T47D (cell line): ENCODE data around the gene MEGF11.

Experiments
- DNase-seq, 2 experiments: peaks; one replicate each; pipeline versions ENCODE4 v3.0.0 to v3.0.0-alpha.2; 2011 to 2012; ENCODE audit warnings: low read depth in 1 of 2, low spot score in 1 of 2
- JUND ChIP-seq: IDR thresholded peaks from 2 replicates; pipeline ENCODE4 v1.6.1; 2012; ENCODE audit warnings: low read depth
- in situ Hi-C: cut with HindIII; loops from 2 replicates; pipeline ENCODE4 v1.10.0; 2016; ENCODE audit warnings: low sequenced_read_pairs, low pct_unique_long_range_greater_than_20kb

MEGF11 gene

DNA sequence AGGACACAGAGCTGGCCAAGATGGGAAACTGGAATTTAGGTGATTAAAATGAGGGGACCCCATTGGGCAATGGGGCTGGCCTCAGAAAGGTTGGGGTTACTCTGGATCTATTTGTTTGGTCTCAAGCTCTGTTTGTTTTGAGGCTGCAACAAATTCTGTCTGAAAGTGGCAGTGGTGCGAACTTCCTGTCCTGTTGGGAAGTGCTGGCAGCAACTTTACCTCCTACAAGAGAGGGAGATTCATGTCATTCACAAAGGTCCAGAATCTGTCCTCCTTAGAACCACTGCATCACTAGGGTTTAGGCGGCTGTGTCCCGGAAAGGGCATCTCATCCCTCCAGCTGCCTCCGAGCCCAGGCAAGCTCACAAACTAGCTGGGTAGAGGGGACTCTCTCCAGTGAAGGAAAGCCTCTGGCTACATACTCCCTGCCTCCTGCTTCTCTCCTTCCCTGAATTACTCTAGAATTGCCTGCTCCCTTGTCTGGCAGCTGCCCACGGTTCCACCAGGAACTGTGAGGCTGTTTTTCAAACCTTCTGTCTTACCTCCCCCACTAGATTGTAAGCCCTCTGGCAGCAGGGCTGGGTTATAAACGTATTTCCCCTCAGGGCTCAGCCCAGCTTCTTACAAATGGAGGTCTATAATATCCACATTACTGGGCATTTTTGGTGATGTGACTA, 23.6 kb downstream of the MEGF11 start:
- in situ Hi-C loops = no loop called here
- TF ChIP-seq JUND = no peak
- DNase-seq = no peak

DNA sequence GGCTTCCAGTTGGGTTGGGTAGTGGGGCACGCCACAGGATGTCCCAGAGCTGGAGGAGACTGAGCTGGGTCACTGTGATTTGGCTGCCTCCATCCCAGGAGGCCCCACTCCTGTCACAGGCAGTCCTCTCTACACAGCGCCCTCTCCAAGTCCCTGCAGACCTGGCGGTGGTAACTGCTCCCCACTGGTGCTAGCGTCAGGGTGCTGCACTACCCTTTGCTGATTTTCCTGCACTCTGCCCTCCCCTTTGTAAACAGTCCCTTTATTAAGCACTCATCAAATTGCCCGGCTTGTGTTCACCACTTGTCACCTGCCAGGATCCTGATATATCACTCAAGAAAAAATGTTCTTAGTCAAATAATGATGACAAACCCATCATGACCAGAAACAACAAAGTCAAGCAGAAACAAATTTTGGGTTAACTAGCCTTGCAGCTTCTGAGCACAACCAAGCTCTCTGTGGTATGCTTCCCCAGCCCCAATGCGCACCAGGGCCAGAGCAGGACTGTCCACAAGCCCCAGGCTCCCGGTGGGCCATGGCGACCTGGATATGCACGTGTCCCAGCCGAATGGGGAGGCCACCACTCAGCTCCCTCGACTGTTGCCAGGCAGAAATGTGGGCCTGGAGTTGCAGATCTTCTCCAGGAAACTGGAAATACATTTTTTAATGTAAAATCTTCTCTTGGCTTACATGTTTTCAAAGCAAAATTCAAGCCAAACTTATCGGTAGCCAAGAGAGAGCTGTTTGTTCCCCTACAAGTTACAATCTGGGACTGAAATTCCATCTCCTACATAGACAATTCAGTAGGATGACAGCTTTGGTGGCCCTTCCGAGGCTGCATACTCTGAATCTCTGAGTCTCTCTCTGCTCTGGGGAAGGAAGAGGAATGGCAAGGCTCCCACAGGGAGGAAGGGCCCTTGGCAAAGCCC, 24.5 kb downstream of the MEGF11 start:
- in situ Hi-C loops = no loop called here
- TF ChIP-seq JUND = no peak
- no peak for DNase-seq

DNA sequence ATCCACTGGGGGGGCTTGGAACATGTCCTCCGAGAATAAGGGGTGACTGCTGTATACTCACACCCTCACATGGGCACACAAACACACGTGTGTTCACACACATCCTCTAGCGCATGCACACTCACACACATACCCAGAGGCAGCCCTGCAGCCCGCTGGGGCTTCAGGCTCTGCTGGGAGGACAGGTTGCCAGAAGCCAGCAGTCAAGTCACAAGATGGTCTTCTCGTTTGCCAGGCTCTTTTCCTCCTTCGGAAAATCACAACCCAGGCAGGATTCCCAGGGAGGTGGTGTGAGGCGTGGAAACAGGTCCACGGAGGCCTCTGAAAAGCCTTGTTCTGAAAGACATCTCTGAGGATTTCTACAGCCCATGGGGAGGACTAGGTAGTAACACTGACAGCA, 26.8 kb downstream of the MEGF11 start:
- in situ Hi-C loops = no loop called here
- DNase-seq = no peak
- TF ChIP-seq JUND = no peak

DNA sequence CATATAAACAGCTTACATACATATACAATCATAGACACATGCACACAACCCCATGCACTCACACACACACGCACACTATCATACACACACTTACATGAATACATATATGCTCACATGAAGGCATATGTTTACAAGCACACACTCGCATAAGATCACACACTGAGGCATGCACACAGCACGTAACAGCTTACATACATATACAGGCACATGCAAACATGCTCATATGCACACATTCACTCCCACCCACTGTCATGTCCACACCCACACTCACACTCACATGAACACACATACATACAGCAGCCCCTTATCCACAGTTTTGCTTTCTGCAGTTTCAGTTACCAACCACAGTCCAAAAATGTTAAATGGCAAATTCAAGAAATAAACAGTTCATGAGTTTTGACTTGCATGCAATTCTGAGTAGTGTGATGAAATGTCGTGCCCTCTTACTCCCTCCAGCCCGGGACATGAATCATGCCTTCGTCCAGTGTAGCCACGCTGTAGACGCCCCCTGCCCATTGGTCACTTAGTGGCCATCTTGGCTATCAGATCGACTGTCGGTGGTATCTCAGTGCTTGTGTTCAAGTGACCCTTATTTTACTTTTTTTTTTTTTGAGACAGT, 27.8 kb downstream of the MEGF11 start:
- no peak for DNase-seq
- TF ChIP-seq JUND = no peak
- in situ Hi-C loops = no loop called here

GRCh38 chr15:66224946-66225345, 28.6 kb downstream of the MEGF11 start:
- DNase-seq = no peak
- in situ Hi-C loops = no loop called here
- TF ChIP-seq JUND = no peak

DNA sequence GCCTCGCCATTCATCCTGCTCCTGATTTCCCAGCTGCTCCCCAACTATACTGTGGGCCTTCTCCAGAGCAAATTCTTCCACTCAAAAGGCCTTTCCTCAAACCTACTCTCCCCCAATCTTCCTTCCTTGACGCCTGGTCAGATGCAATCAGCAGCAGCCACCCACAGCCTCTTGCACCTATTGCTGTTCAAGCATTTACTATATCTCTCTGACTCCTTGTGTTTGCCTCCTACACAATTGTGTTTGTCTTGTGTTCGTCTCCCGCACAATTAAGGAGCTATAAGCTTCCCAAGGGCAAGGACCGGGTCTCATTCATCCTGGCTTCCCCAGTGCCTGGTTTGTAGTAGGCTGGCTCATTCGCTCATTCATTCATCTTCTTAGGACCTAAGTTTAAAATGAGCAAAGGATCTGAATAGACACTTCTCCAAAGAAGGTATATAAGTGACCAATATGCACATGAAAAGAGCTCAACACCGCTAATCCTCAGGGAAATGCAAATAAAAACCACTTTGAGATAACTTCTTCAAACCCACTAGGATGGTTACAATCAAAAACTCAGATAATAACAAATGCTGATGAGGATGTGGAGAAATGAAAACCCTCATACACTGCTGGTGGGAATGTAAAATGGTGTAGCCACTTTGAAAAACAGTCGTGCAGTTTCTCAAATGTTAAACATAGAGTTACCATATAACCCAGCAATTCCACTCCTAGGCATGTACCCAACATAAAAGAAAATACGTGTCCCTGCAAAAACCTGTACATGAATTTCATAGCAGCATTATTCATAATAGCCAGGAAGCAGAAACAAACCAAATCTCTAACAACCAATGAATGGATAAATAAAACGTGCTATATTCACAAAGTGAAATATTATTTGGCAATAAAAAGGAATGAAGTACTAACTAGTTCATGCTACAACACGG, 31.0 kb downstream of the MEGF11 start:
- TF ChIP-seq JUND = no peak
- DNase-seq = no peak
- in situ Hi-C loops = no loop called here

DNA sequence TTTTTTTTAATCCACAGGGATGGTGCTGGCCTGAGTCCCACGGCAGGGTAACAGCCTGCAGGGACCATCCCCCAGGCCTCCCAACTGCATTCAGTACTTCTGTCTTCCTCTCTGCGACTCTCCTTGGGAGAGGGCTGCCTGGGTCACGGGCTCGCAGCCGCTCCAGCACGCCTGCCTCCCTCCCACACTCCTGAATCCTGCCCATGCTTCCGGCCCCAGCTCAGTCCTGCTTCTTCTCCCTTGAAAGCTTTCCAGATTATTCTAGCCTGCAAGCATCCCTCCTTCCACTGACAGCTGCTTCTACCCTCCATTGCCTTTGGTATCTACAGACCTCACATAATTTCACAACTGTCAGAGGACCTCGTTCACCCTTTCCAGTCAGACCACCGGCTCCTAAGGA, 32.4 kb downstream of the MEGF11 start:
- no peak for DNase-seq
- in situ Hi-C loops = no loop called here
- TF ChIP-seq JUND = no peak

- in situ Hi-C loops = no loop called here
- no peak for TF ChIP-seq JUND
Observed at GRCh38 chr15:66220601-66221000, 32.9 kb downstream of the MEGF11 start.

DNA sequence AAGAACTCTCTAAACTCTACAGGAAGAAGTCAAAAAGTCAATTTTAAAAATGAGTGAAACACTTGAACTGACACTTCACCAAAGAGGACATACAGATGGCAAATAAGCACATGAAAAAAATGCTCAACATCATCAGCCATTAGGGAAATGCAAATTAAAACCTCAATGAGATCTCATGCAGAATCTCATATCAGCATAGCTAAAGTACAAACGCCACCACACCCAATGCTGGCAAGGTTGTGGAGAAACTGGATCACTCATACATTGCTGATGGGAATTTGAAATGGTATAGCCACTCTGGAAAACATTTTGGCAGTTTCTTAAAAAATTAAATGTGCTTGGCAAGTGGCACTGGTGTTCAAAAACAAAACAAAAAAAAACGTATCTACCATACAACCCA, 34.2 kb downstream of the MEGF11 start:
- in situ Hi-C loops = no loop called here
- DNase-seq = no peak
- no peak for TF ChIP-seq JUND

More at GRCh38 chr15:66220601-66221000, 32.9 kb downstream of the MEGF11 start:
- no peak for DNase-seq

GRCh38 chr15:66216806-66217205, 36.7 kb downstream of the MEGF11 start:
- DNase-seq = no peak
- no peak for TF ChIP-seq JUND
- in situ Hi-C loops = no loop called here

DNA sequence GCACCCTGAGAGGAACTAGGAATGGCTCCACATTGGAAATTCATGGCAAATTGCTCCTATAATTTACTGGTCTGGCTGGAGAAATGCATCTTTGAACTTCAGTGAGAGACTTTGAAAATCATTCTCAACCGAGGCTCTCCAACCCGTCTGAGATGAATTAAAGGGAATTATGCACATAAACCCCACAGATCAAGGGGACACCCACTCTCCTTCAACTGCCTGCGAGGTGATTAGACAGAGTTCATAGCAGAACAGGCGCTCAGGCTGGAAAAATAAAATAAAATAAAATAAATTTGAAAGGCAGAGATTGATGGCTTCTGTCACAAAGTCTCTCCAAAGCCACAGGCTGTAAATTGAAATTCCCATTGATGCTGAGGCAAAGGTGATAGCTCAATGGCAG, 37.7 kb downstream of the MEGF11 start:
- in situ Hi-C loops = no loop called here
- no peak for TF ChIP-seq JUND

DNA sequence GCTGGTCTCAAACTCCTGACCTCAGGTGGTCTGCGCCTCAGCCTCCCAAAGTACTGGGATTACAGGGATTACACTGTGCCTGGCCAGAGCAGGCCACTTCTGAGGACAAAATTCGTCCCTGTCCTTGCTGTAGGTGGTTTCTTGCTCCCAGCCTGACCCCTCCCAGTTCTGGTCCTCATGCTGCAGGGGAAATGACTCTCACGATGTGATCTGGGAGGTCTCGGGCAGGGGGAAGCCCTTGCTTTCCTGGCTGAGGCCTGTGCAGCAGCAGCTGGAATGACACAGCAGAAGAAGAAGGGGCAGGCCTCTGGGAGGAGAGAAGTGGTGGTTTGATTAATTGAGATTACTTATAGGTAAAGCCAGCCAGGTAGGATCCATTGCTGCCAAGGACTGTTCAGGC, 39.3 kb downstream of the MEGF11 start:
- no peak for DNase-seq
- in situ Hi-C loops = no loop called here
- no peak for TF ChIP-seq JUND

More for the DNA sequence above, 37.7 kb downstream of the MEGF11 start:
- DNase-seq = no peak
